GM12892 (cell line): ENCODE measurements around the gene ZFP69B.

Experiments used
- POLR2A ChIP-seq: IDR thresholded peaks from 2 replicates; pipeline ENCODE4 v1.6.1; 2011; ENCODE audit warnings: low read depth, low read length, control low read depth
- POLR2AphosphoS5 ChIP-seq: IDR thresholded peaks from 2 replicates; pipeline ENCODE4 v1.6.1; 2011; ENCODE audit warnings: low read depth, low read length, control low read depth
- TAF1 ChIP-seq: IDR thresholded peaks from 2 replicates; pipeline ENCODE4 v1.6.1; 2011; ENCODE audit warnings: low read depth, mild to moderate bottlenecking, control low read depth, low read length, borderline replicate concordance

DNA sequence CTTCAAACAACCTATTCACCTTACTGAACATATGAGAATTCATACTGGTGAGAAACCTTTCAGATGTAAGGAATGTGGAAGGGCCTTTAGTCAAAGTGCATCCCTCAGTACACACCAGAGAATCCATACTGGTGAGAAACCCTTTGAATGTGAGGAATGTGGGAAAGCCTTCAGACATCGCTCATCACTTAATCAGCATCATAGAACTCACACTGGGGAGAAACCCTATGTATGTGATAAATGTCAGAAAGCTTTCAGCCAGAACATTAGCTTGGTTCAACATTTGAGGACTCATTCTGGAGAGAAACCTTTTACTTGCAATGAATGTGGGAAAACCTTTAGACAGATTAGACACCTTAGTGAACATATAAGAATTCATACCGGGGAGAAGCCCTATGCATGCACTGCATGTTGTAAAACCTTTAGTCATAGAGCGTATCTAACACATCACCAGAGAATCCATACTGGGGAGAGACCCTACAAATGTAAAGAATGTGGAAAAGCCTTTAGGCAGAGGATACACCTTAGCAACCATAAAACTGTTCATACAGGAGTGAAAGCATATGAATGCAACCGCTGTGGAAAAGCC, 45.1 kb downstream of the ZFP69B start:
- TF ChIP-seq POLR2A: no peak
- no peak for TF ChIP-seq POLR2AphosphoS5
- TF ChIP-seq TAF1: no peak
